Mesendoderm (in vitro differentiated cells): ENCODE data around the gene RNASE1.
"Not testable (repeated sequence)": the region's sequence is repeated elsewhere in the genome, so short reads cannot be mapped to it uniquely, and the experiment has no call there.

Experiments
- DNase-seq: peaks from one replicate; pipeline ENCODE4 v3.0.0; 2013
- H2AK5ac ChIP-seq: 2 replicates; pipeline ENCODE4 v1.6.1; 2013; ENCODE audit warnings: low read length, inconsistent platforms
- H2BK120ac ChIP-seq: 2 replicates; pipeline ENCODE4 v1.6.1; 2013; ENCODE audit warnings: low read depth, mild to moderate bottlenecking, low read length, moderate library complexity, mixed read lengths
- H2BK15ac ChIP-seq: replicated peaks from 2 replicates; pipeline ENCODE4 v1.6.1; 2013; ENCODE audit warnings: low read depth, mild to moderate bottlenecking, moderate library complexity
- H2BK5ac ChIP-seq: 2 replicates; pipeline ENCODE4 v1.6.1; 2013; ENCODE audit warnings: low read length, inconsistent platforms
- H3K18ac ChIP-seq: 2 replicates; pipeline ENCODE4 v1.6.1; 2013; ENCODE audit warnings: mild to moderate bottlenecking, low read length, mixed read lengths
- H3K23ac ChIP-seq: one replicate; pipeline ENCODE4 v1.6.1; 2013; ENCODE audit warnings: low read length
- H3K27ac ChIP-seq: 2 replicates; pipeline ENCODE4 v1.5.1; 2013; ENCODE audit warnings: low read depth, mild to moderate bottlenecking, inconsistent platforms, low read length, moderate library complexity
- H3K27me3 ChIP-seq: 2 replicates; pipeline ENCODE4 v1.6.1; 2013; ENCODE audit warnings: low read length, control low read depth, mild to moderate bottlenecking, inconsistent platforms; ENCODE audit not compliant: insufficient read depth, poor library complexity
- H3K36me3 ChIP-seq: 2 replicates; pipeline ENCODE4 v1.6.1; 2013; ENCODE audit warnings: low read length, inconsistent platforms; ENCODE audit not compliant: control insufficient read depth, insufficient read depth
- H3K4ac ChIP-seq: one replicate; pipeline ENCODE4 v1.6.1; 2013; ENCODE audit warnings: low read depth, mild to moderate bottlenecking, low read length, moderate library complexity
- H3K4me1 ChIP-seq: 2 replicates; pipeline ENCODE4 v1.6.1; 2013; ENCODE audit warnings: low read depth, low read length, inconsistent platforms; ENCODE audit not compliant: control insufficient read depth
- H3K4me2 ChIP-seq: 2 replicates; pipeline ENCODE4 v1.6.1; 2013; ENCODE audit warnings: low read length
- H3K4me3 ChIP-seq: 2 replicates; pipeline ENCODE4 v1.5.1; 2013; ENCODE audit warnings: mild to moderate bottlenecking, low read length
- H3K56ac ChIP-seq: one replicate; pipeline ENCODE4 v1.6.1; 2013; ENCODE audit warnings: low read length
- H3K79me1 ChIP-seq: 2 replicates; pipeline ENCODE4 v1.6.1; 2013; ENCODE audit warnings: low read length, inconsistent platforms
- H3K79me2 ChIP-seq: 2 replicates; pipeline ENCODE4 v1.6.1; 2013; ENCODE audit warnings: mild to moderate bottlenecking, low read length; ENCODE audit not compliant: control insufficient read depth, insufficient read depth
- H3K9ac ChIP-seq: 2 replicates; pipeline ENCODE4 v1.6.1; 2013; ENCODE audit warnings: low read length, inconsistent platforms
- H4K5ac ChIP-seq: one replicate; pipeline ENCODE4 v1.6.1; 2013; ENCODE audit warnings: low read length
- H4K8ac ChIP-seq: one replicate; pipeline ENCODE4 v1.6.1; 2013; ENCODE audit warnings: low read depth, mild to moderate bottlenecking, control low read depth, low read length, moderate library complexity
- WGBS: extraction: QIAGEN DNeasy Blood & Tissue Kit; methylation state at CpG from one replicate; pipeline ENCODE4 v1.1.7; 2013; ENCODE audit warnings: low lambda C conversion rate, missing lambda C conversion rate; ENCODE audit not compliant: insufficient coverage; ENCODE audit errors: extremely low coverage; 5-methylcytosine and 5-hydroxymethylcytosine counted together

The RNASE1 gene

GRCh38 chr14:20837831-20838230 lies 35.2 kb upstream of the RNASE1 start:
- no peak overlapping the region for H2BK120ac ChIP-seq
- no peaks in the 10 kb centered on the region for H3K36me3 ChIP-seq
- no peaks in the 10 kb centered on the region for H3K27me3 ChIP-seq
- no peak overlapping the region for H3K27ac ChIP-seq
- no peak overlapping the region for H3K9ac ChIP-seq
- H2AK5ac ChIP-seq: no peak overlapping the region
- no peak overlapping the region for H3K18ac ChIP-seq
- H2BK15ac ChIP-seq: no peak overlapping the region
- no peaks in the 10 kb centered on the region for H3K79me2 ChIP-seq
- no peak overlapping the region for H3K56ac ChIP-seq
- H2BK5ac ChIP-seq: no peak overlapping the region
- no peak overlapping the region for H3K23ac ChIP-seq
- no peak overlapping the region for H4K5ac ChIP-seq
- no peak overlapping the region for H3K4ac ChIP-seq
- no peak overlapping the region for H4K8ac ChIP-seq
- no peak overlapping the region for H3K4me3 ChIP-seq
- no peak for DNase-seq
- H3K4me1 ChIP-seq: no peaks in the 10 kb centered on the region
- no CpG with 5 or more reads among the region's 3 CpGs for WGBS
- no peaks in the 10 kb centered on the region for H3K79me1 ChIP-seq
- no peak overlapping the region for H3K4me2 ChIP-seq

DNA sequence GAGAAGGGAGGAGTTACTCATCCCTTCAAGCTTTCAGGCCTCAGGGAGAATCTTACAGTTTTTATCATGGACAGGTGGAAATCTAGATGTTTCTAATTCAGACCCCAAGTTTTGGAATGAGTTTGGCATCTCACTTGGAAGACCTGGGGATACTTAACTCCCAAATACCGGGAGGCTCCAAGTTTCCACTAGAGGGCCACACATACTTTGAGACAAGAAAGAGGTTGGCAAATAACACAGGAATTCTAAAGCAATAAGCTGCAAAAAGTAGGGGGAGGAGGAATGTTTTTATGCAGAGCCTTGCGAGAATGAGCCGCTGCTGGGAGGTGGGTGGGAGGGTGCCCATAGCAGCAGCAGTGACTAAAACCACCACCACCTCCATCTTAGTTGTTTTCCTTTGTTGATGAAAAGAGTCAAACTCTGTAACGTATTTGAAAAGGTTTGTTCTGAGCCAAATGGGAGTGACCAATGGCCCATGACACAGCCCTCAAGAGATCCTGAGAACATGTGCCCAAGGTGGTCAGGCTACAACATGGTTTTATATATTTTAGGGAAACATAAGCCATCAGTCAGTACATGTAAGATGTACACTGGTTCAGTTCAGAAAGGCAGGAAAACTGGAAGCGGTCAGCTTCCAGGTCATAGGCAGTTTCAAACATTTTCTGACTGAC lies 34.2 kb upstream of the RNASE1 start:
- Histone ChIP-seq H3K56ac (peak overlapping the region; percentile 42), H3K27ac (no peak overlapping the region), H3K4me2 (no peak overlapping the region), H3K27me3 (no peaks in the 10 kb centered on the region), H3K18ac (no peak overlapping the region), H3K4me3 (no peak overlapping the region), H3K9ac (no peak overlapping the region), H3K79me2 (no peaks in the 10 kb centered on the region), H4K8ac (no peak overlapping the region), H2BK5ac (no peak overlapping the region), H3K79me1 (no peaks in the 10 kb centered on the region), H2BK15ac (no peak overlapping the region), H2BK120ac (no peak overlapping the region), H4K5ac (no peak overlapping the region), H2AK5ac (no peak overlapping the region), H3K4me1 (no peaks in the 10 kb centered on the region), H3K23ac (no peak overlapping the region), H3K36me3 (no peaks in the 10 kb centered on the region), H3K4ac (no peak overlapping the region)
- WGBS: no CpG with 5 or more reads among the region's 5 CpGs
- peak; percentile 85 for DNase-seq

GRCh38 chr14:20834899-20835298 lies 32.3 kb upstream of the RNASE1 start:
- H4K5ac ChIP-seq: no peak overlapping the region
- H2BK120ac ChIP-seq: no peak overlapping the region
- no peak overlapping the region for H3K4me2 ChIP-seq
- H2BK15ac ChIP-seq: no peak overlapping the region
- no peak overlapping the region for H3K27ac ChIP-seq
- H3K23ac ChIP-seq: no peak overlapping the region
- no peak overlapping the region for H3K4ac ChIP-seq
- no peak overlapping the region for H2BK5ac ChIP-seq
- no peak overlapping the region for H3K4me3 ChIP-seq
- H3K18ac ChIP-seq: no peak overlapping the region
- H4K8ac ChIP-seq: no peak overlapping the region
- H3K4me1 ChIP-seq: no peaks in the 10 kb centered on the region
- H3K36me3 ChIP-seq: no peaks in the 10 kb centered on the region
- no peak overlapping the region for H3K56ac ChIP-seq
- WGBS: no CpG with 5 or more reads among the region's 2 CpGs
- DNase-seq: no peak
- no peak overlapping the region for H3K9ac ChIP-seq
- H2AK5ac ChIP-seq: no peak overlapping the region
- H3K27me3 ChIP-seq: no peaks in the 10 kb centered on the region
- no peaks in the 10 kb centered on the region for H3K79me1 ChIP-seq
- no peaks in the 10 kb centered on the region for H3K79me2 ChIP-seq

DNA sequence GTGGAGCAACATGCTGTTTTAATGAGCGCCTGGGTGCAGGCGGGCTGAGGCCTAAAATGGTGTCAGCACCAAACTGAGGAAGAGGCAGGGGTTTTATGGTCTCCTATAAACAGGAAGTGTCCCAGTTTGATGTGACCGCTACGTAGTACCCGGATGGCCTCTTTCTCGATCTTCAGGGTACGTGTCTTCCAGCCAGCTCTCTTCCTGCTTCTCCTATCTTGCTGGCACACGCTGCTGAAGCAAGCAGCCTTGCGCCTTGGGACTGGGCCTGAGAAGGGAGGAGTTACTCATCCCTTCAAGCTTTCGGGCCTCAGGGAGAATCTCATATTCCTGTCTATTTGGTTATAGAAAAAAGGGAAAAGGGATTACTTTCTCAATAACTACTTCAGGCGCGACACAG lies 28.2 kb upstream of the RNASE1 start:
- no peak overlapping the region for H3K27ac ChIP-seq
- no CpG with 5 or more reads among the region's 12 CpGs for WGBS
- H3K4me1 ChIP-seq: no peaks in the 10 kb centered on the region
- H2BK5ac ChIP-seq: no peak overlapping the region
- H2AK5ac ChIP-seq: no peak overlapping the region
- no peak overlapping the region for H2BK15ac ChIP-seq
- H4K5ac ChIP-seq: no peak overlapping the region
- no peak for DNase-seq
- no peak overlapping the region for H2BK120ac ChIP-seq
- no peaks in the 10 kb centered on the region for H3K79me1 ChIP-seq
- H3K27me3 ChIP-seq: no peaks in the 10 kb centered on the region
- no peak overlapping the region for H3K18ac ChIP-seq
- H3K36me3 ChIP-seq: no peaks in the 10 kb centered on the region
- no peak overlapping the region for H3K9ac ChIP-seq
- no peak overlapping the region for H3K4me2 ChIP-seq
- no peak overlapping the region for H4K8ac ChIP-seq
- no peak overlapping the region for H3K56ac ChIP-seq
- H3K4ac ChIP-seq: no peak overlapping the region
- H3K23ac ChIP-seq: no peak overlapping the region
- H3K79me2 ChIP-seq: no peaks in the 10 kb centered on the region
- H3K4me3 ChIP-seq: no peak overlapping the region

DNA sequence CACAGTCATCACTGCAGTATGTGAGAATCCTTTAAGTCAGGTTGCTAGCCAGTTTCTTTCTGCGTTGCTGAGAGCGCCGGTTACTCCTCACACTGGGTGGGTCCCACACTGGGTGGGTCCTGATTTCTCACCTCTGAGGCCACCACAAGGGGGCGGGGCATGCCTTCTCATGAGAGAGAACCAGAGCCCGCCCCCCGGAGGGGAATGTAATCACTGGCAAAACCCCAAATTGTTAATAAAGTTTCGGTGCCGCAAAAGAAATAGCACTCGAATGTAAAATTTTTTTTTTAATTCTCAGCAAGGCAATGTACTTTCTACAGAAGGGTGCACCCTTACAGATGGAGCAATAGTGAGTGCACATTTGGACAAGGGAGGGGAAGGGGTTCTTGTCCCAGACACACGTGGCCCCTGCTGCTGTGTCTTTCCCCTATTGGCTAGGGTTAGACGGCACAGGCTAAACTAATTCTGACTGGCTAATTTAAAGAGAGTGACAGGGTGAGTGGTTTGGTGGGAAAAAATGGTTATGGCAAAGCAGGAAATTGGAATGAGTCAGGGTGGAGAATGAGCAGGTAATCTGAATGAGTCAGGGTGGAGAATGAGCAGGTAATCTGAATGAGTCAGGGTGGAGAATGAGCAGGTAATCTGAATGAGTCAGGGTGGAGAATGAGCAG lies 25.5 kb upstream of the RNASE1 start:
- not testable (repeated sequence) for H3K18ac ChIP-seq, H3K27me3 ChIP-seq, H3K36me3 ChIP-seq, H3K23ac ChIP-seq, H2AK5ac ChIP-seq, H2BK120ac ChIP-seq, H3K79me2 ChIP-seq, H3K4ac ChIP-seq, H3K4me1 ChIP-seq, H3K4me3 ChIP-seq, H3K4me2 ChIP-seq, H4K5ac ChIP-seq, H3K79me1 ChIP-seq, H2BK15ac ChIP-seq, H4K8ac ChIP-seq
- Histone ChIP-seq H3K27ac (peak overlapping the region; percentile 13), H3K9ac (peak overlapping the region; percentile 41), H3K56ac (peak overlapping the region; percentile 88), H2BK5ac (peak overlapping the region; percentile 88)
- DNase-seq: peak; percentile 77
- WGBS: no CpG with 5 or more reads among the region's 11 CpGs
